ENCODE results near the gene HDAC4. TPM values are rescaled to one million over a fixed set of nuclear protein-coding genes. Genes with fewer than 3 reads are reported as not detected.

Gene HDAC4
- total RNA-seq, 1 experiment from 2014 or later = 32.0 TPM

GRCh38 chr2:239235311-239235710 is 165.5 kb downstream of the HDAC4 start:
- no peaks in the 10 kb centered on the region for H3K27me3 Mint-ChIP-seq (ENCODE audit: low read depth)
- TF ChIP-seq, protein P1, sequence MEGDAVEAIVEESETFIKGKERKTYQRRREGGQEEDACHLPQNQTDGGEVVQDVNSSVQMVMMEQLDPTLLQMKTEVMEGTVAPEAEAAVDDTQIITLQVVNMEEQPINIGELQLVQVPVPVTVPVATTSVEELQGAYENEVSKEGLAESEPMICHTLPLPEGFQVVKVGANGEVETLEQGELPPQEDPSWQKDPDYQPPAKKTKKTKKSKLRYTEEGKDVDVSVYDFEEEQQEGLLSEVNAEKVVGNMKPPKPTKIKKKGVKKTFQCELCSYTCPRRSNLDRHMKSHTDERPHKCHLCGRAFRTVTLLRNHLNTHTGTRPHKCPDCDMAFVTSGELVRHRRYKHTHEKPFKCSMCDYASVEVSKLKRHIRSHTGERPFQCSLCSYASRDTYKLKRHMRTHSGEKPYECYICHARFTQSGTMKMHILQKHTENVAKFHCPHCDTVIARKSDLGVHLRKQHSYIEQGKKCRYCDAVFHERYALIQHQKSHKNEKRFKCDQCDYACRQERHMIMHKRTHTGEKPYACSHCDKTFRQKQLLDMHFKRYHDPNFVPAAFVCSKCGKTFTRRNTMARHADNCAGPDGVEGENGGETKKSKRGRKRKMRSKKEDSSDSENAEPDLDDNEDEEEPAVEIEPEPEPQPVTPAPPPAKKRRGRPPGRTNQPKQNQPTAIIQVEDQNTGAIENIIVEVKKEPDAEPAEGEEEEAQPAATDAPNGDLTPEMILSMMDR (conservative IDR thresholded peaks at IDR 0.05) = no peak
- H3K4me3 Mint-ChIP-seq = no peak overlapping the region
- no peak overlapping the region for H3K27ac ChIP-seq (ENCODE audit: insufficient read length, low read depth, low read length)
- H3K36me3 Mint-ChIP-seq (ENCODE audit: insufficient read depth in 1 of 3, low read depth in 3 of 3) = no peaks in the 10 kb centered on the region; a peak in 1 of 7 replicates
- H3K23me2 ChIP-seq (ENCODE audit: insufficient read length, low read depth, low read length, poor library complexity, severe bottlenecking) = no peaks in the 10 kb centered on the region
- H4K20me1 ChIP-seq (ENCODE audit: control insufficient read depth, insufficient read depth, insufficient read length) = peaks cover 3% of the 10 kb centered on the region
- no peak overlapping the region for H3K56ac ChIP-seq (ENCODE audit: insufficient read length, low read depth, low read length)
- H3K27me3 ChIP-seq (ENCODE audit: insufficient read depth, low read length) = no peaks in the 10 kb centered on the region
- H3K4me1 ChIP-seq (ENCODE audit: insufficient read depth, low read length) = no peaks in the 10 kb centered on the region
- no peaks in the 10 kb centered on the region for H3K9me3 ChIP-seq (ENCODE audit: control insufficient read depth, low read depth, low read length)
- 0 out of 7 replicates have a peak overlapping the region, but pooled peaks of 1 of the 3 experiments have one; percentile 47 for H3K27ac Mint-ChIP-seq
- no peak overlapping the region for H3T11ph ChIP-seq (ENCODE audit: low read length)
- H3K79me2 ChIP-seq (ENCODE audit: insufficient read depth, low read length) = no peaks in the 10 kb centered on the region; the same call in 1 of the 2 replicates
- H3K23ac ChIP-seq (ENCODE audit: insufficient read length, low read depth, low read length) = no peak overlapping the region
- H3K4ac ChIP-seq (ENCODE audit: low read depth, low read length) = no peak overlapping the region
- H2BK15ac ChIP-seq (ENCODE audit: low read depth, low read length) = no peak overlapping the region
- H3K4me1 Mint-ChIP-seq = peaks cover 16 to 26% of the 10 kb centered on the region in 2 experiments
- no peaks in the 10 kb centered on the region; a peak in 1 of 5 replicates for H3K9me3 Mint-ChIP-seq
- H4K5ac ChIP-seq (ENCODE audit: insufficient read length, low read depth, low read length) = no peak overlapping the region
- DNase-seq = no peak
- no peak overlapping the region for H2BK120ac ChIP-seq (ENCODE audit: low read depth, low read length, poor library complexity, severe bottlenecking)
- H2BK20ac ChIP-seq (ENCODE audit: low read depth, low read length, poor library complexity, severe bottlenecking) = no peak overlapping the region
- H2AK5ac ChIP-seq (ENCODE audit: insufficient read length, low read length) = no peak overlapping the region
- no peak overlapping the region for H3K4me2 ChIP-seq (ENCODE audit: insufficient read depth, insufficient read length, low read length)
- H3K18ac ChIP-seq (ENCODE audit: insufficient read length, low read depth, low read length) = no peak overlapping the region
- no peak overlapping the region for H2AFZ ChIP-seq (ENCODE audit: low read length)
- H2BK12ac ChIP-seq (ENCODE audit: insufficient read length, low read depth, low read length) = no peak overlapping the region
- H2BK5ac ChIP-seq (ENCODE audit: insufficient read length, low read length) = no peak overlapping the region
- H4K91ac ChIP-seq (ENCODE audit: insufficient read length, low read depth, low read length) = no peak overlapping the region
- H4K8ac ChIP-seq (replicated peaks; ENCODE audit: insufficient read length, low read depth, low read length) = no peak overlapping the region
- H3K14ac ChIP-seq (ENCODE audit: insufficient read depth, low read length) = no peak overlapping the region
- no CpG with 5 or more reads among the region's 11 CpGs for WGBS (ENCODE audit: extremely low coverage, insufficient read length, low lambda C conversion rate)
- no peaks in the 10 kb centered on the region for H3K79me1 ChIP-seq (ENCODE audit: insufficient read depth, low read depth, low read length, poor library complexity, severe bottlenecking)
- H3K9ac ChIP-seq (ENCODE audit: extremely low read depth, insufficient read length, low read length) = no peak overlapping the region
